Lower lobe of right lung (tissue), 2 donors: ENCODE data around the gene PSMA7. TPM values are rescaled to one million over a fixed set of nuclear protein-coding genes. Genes with fewer than 3 reads are reported as not detected.
"Not testable (repeated sequence)": the region's sequence is repeated elsewhere in the genome, so short reads cannot be mapped to it uniquely, and the experiment has no call there.

Experiments
- ATAC-seq, 2 donors: fragments of 200-7000 bp; cut with Tn5 transposase; one replicate each; pipeline ENCODE4 v1.9.1; 2020 to 2022; ENCODE audit warnings: mild to moderate bottlenecking in 2 of 2, moderate library complexity in 2 of 2
- DNase-seq: peaks from one replicate; pipeline ENCODE4 v3.0.0-alpha.2; 2020
- H3K27ac ChIP-seq: fragments of 200-600 bp; one replicate; pipeline ENCODE4 v1.8.0; 2022
- H3K27me3 ChIP-seq: fragments of 200-600 bp; one replicate; pipeline ENCODE4 v1.8.0; 2022; ENCODE audit warnings: low read depth
- H3K36me3 ChIP-seq: fragments of 200-600 bp; one replicate; pipeline ENCODE4 v1.8.0; 2022; ENCODE audit warnings: mild to moderate bottlenecking
- H3K4me1 ChIP-seq: fragments of 200-600 bp; one replicate; pipeline ENCODE4 v1.8.0; 2022
- H3K4me3 ChIP-seq: fragments of 200-600 bp; one replicate; pipeline ENCODE4 v1.8.0; 2022; ENCODE audit warnings: mild to moderate bottlenecking
- H3K9me3 ChIP-seq: fragments of 200-600 bp; one replicate; pipeline ENCODE4 v1.8.0; 2022
- CTCF ChIP-seq: fragments of 200-600 bp; IDR thresholded peaks from one replicate; pipeline ENCODE4 v1.8.0; 2022; ENCODE audit warnings: antibody characterized with exemption, mild to moderate bottlenecking
- intact Hi-C: fragments of 100-400 bp; cut with DNase I; formaldehyde crosslinking; loops from one replicate; pipeline ENCODE4 v1.11.0; 2022
- total RNA-seq: library from RNA; stranded (reverse); fragmentation: NEBNext Ultra II Directional; extraction: Animal tissue kit (Norgen Biotek cat#: 25700); gene quantifications from one replicate; pipeline ENCODE4 v1.2.1, GENCODE V29; 2021
- donor health status: DM: no; HTN: yes; CAD: no; lungs with severe emphysema.

Gene PSMA7
- total RNA-seq, 1 donor from 2014 or later = 223 TPM

DNA sequence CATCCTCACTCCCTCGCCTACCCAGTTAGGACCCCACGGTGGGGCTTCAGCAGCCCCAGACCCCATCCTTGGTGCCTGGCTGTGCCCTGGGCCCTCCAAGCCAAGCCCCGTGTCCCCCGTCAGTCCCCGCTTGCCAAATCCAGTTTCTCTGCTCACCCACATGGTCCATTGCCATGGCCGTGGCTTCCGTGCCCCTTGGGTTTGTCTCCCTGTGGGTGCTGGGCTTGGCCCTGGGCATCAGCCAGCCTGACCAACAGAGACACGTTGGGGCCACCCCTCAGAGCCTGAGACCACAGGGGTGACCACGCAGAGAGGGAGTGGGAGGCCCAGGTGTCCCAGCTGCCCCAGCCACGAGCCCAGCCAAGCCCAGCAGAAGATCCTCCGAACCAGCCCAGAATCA is 8.0 kb upstream of the PSMA7 start:
- H3K27me3 ChIP-seq = no peaks in the 10 kb centered on the region

GRCh38 chr20:62150310-62150575 is 7.0 kb upstream of the PSMA7 start:
- ATAC-seq = no peak
- H3K27ac ChIP-seq = no peak overlapping the region

More for the DNA sequence above, 8.0 kb upstream of the PSMA7 start:
- Histone ChIP-seq H3K9me3 (no peaks in the 10 kb centered on the region), H3K4me1 (peaks cover 19% of the 10 kb centered on the region), H3K36me3 (no peaks in the 10 kb centered on the region), H3K27ac (no peak overlapping the region), H3K4me3 (no peak overlapping the region)
- intact Hi-C loops = no loop called here
- ATAC-seq = no peak
- TF ChIP-seq CTCF = no peak
- DNase-seq = no peak

DNA sequence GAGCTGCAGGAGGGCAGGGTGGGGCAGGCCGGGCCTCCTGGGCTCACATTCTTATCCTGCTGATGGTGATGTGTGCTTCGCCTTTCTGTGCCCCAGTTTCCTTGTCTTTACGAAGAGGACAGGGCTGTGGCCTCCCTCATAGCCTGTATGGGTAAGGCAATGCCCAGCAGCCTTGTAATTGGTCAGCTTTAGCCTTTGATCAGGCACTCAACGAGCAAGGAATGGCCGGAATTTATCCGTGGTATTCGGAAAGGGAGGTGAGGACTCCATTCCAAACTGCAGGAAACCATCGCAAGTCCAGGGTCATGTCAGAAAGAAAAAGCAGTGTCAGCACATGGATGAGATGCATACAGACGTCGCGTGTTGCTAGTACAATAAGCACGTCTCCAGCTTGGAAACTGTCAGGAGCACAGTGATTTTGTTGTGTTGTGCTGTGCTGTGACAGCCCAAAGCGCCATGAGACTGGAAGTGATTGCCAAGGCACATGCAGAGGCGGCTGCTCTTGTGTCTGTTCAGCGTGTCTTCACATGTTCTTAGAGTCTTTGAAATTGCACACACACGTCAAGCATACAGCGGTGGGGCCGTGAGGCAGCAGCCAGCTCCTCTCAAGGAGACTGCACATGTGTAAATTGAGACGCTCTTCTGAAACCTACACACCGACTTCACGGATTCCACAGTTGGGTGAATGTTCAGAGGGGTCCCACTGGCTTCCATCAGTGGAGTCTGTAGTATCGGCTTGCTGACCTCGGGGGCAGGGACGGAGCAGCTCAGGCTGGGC is 6.5 kb upstream of the PSMA7 start:
- peak overlapping the region; percentile 56 for H3K27ac ChIP-seq
- H3K27me3 ChIP-seq = no peaks in the 10 kb centered on the region
- DNase-seq (no peak), ATAC-seq (peak; percentile 53 to 67)
- no peak overlapping the region for H3K4me3 ChIP-seq
- peaks cover 28% of the 10 kb centered on the region for H3K4me1 ChIP-seq
- no peak for TF ChIP-seq CTCF
- intact Hi-C loops = no loop called here
- no peaks in the 10 kb centered on the region for H3K9me3 ChIP-seq
- H3K36me3 ChIP-seq = no peaks in the 10 kb centered on the region

More at GRCh38 chr20:62150310-62150575, 7.0 kb upstream of the PSMA7 start:
- Histone ChIP-seq H3K4me3 (no peak overlapping the region), H3K9me3 (no peaks in the 10 kb centered on the region), H3K27me3 (no peaks in the 10 kb centered on the region), H3K4me1 (peaks cover 23% of the 10 kb centered on the region), H3K36me3 (no peaks in the 10 kb centered on the region)
- no peak for DNase-seq
- TF ChIP-seq CTCF = no peak
- intact Hi-C loops = no loop called here

DNA sequence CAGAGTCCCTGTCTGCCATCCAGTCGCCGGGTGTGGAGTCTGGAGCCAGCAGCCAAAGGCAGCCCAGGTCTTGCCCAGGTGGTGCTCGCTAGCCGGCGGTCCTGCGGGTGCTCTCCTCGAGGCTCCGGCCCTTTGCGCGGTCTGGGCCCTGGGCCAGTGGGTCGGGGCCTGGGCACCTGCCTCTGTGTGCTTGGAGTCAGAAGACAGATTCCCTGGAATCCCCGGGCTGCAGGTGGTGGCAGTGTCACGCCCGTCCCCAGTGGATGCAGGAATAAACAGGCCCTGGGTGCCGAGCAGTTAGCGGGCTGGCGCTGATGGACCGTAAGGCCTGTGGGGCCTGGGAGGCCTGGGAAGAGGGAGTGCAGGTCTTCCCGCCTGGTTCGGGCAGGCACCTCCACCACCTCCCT is 5.7 kb upstream of the PSMA7 start:
- Histone ChIP-seq H3K27ac (peak overlapping the region; percentile 56), H3K36me3 (no peaks in the 10 kb centered on the region), H3K9me3 (no peaks in the 10 kb centered on the region), H3K27me3 (no peaks in the 10 kb centered on the region), H3K4me1 (peaks cover 32% of the 10 kb centered on the region), H3K4me3 (no peak overlapping the region)
- TF ChIP-seq CTCF = no peak
- ATAC-seq (no peak), DNase-seq (no peak)
- intact Hi-C loops = no loop called here

DNA sequence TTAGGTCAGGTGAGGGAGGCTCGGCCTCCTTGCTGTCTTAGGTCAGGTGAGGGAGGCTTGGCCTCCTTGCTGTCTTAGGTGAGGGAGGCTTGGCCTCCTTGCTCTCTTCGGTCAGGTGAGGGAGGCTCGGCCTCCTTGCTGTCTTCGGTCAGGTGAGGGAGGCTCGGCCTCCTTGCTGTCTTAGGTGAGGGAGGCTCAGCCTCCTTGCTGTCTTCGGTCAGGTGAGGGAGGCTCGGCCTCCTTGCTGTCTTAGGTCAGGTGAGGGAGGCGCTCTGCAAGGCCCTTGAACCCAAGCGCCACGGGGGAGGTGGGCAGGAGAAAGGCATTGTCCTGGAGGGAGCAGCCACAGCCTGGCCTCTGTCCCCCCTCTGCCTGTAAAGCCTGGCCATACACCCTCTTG is 5.2 kb upstream of the PSMA7 start:
- H3K4me3 ChIP-seq, DNase-seq, H3K9me3 ChIP-seq, H3K27me3 ChIP-seq, intact Hi-C loops, ATAC-seq, H3K36me3 ChIP-seq: not testable (repeated sequence)
- Histone ChIP-seq H3K4me1 (peaks cover 32% of the 10 kb centered on the region), H3K27ac (peak overlapping the region; percentile 56)

GRCh38 chr20:62147528-62147927 is 4.3 kb upstream of the PSMA7 start:
- intact Hi-C loops = no loop called here
- H3K9me3 ChIP-seq = no peaks in the 10 kb centered on the region
- DNase-seq (no peak), ATAC-seq (no peak)
- no peak overlapping the region for H3K4me3 ChIP-seq
- TF ChIP-seq CTCF = no peak
- H3K27ac ChIP-seq = no peak overlapping the region
- peaks cover 32% of the 10 kb centered on the region for H3K4me1 ChIP-seq
- H3K36me3 ChIP-seq = no peaks in the 10 kb centered on the region
- no peaks in the 10 kb centered on the region for H3K27me3 ChIP-seq
